Measurements from ENCODE around the gene TSR3. TPM values are rescaled to one million over a fixed set of nuclear protein-coding genes. Genes with fewer than 3 reads are reported as not detected.

Gene TSR3
- total RNA-seq (100 to 1,000 TPM in 1 of 2 experiments, 10 to 100 TPM in 1; 91.8 to 102 TPM), polyA plus RNA-seq (109 TPM)

DNA sequence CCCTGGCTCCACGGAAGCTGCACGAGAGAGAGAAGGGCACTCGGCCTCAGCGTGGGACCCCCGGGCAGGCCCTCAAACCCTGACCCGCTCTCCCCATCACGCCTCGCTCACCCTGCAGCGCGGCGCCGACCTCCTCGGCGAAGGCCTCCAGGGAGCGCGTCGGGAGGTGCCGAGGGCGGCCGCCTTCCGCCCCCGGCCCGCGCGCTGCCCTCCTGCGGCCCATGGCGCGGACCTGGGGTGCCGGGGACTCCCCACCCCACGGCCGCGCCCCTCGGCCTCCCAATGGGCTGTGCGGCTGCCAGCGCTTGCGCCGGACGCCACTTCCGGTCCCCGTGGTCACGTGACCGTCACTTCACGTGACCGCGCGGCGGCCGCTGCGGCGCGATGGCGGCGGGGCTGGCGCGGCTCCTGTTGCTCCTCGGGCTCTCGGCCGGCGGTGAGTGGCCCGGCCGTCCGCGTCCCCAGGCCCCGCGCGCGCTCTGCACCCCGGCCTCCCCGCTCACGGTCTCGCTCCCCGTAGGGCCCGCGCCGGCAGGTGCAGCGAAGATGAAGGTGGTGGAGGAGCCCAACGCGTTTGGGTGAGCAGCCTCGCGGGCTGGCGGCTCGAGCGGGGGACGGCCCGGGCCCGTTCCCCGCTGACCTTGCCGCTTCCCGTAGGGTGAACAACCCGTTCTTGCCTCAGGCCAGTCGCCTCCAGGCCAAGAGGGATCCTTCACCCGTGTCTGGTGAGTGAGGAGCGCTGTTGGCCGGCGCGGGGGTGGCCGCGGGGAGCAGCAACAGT lies at the start of gene TSR3, which contains the start of gene GNPTG:
TSR3 (minus strand) TSS at position 297 of the 781 bp plus-strand sequence; CDS start at position 223, 74 bp downstream.
GNPTG (plus strand) TSS at position 350 of the 781 bp plus-strand sequence; CDS start at position 385, 35 bp downstream.
- Mint-ChIP-seq H3K36me3 (peaks cover 0 to 36% (median 0%) of the 10 kb centered on the region in 3 donors), H3K27me3 (peaks cover 0 to 6% of the 10 kb centered on the region in 2 donors), H3K9me3 (no peaks in the 10 kb centered on the region), H3K4me1 (peaks cover 28 to 56% (median 31%) of the 10 kb centered on the region in 3 donors), H3K4me3 (peak within 1 kb of the TSS; percentile 83 to 96 (median 86)), H3K27ac (peak within 1 kb of the TSS; percentile 40 to 97 (median 80))
- Histone ChIP-seq H3K27me3 (ENCODE audit: insufficient read depth, low read length, poor library complexity, severe bottlenecking) (no peaks in the 10 kb centered on the region), H3K4me3 (ENCODE audit: low read length) (peak within 1 kb of the TSS; percentile 78), H3K27ac (ENCODE audit: low read depth, low read length) (peak within 1 kb of the TSS; percentile 75), H3K9me3 (ENCODE audit: low read length) (no peaks in the 10 kb centered on the region), H3K36me3 (ENCODE audit: insufficient read depth, low read length) (no peaks in the 10 kb centered on the region), H3K4me1 (ENCODE audit: insufficient read depth, low read length) (peaks cover 26% of the 10 kb centered on the region)
- peak; percentile 77 to 91 (median 86) for DNase-seq
- ChIA-PET POLR2A (interaction anchor here (1.1 kb wide), 1 partner anchor 19 kb away, joined by 3 read pairs; the partner anchor contains the start of gene BAIAP3), CTCF (no interaction called here)

- Histone ChIP-seq H3K9me3 (ENCODE audit: low read length) (no peaks in the 10 kb centered on the region), H3K4me3 (ENCODE audit: low read length) (no peak overlapping the region), H3K36me3 (ENCODE audit: insufficient read depth, low read length) (peaks cover 15% of the 10 kb centered on the region), H3K4me1 (ENCODE audit: insufficient read depth, low read length) (no peaks in the 10 kb centered on the region), H3K27me3 (ENCODE audit: insufficient read depth, low read length, poor library complexity, severe bottlenecking) (no peaks in the 10 kb centered on the region), H3K27ac (ENCODE audit: low read depth, low read length) (no peak overlapping the region)
- H3K4me3 Mint-ChIP-seq = no peak overlapping the region
- H3K27me3 Mint-ChIP-seq = peaks cover 0 to 3% of the 10 kb centered on the region in 2 donors
- CTCF ChIA-PET = no interaction called here
- H3K27ac Mint-ChIP-seq = no peak overlapping the region
- H3K9me3 Mint-ChIP-seq = no peaks in the 10 kb centered on the region
- peaks cover 0 to 72% (median 4%) of the 10 kb centered on the region in 3 donors for H3K36me3 Mint-ChIP-seq
- POLR2A ChIA-PET = no interaction called here
- no peak for DNase-seq
- peaks cover 3 to 14% (median 10%) of the 10 kb centered on the region in 3 donors for H3K4me1 Mint-ChIP-seq
These were observed 49.5 kb upstream of the TSR3 start for GRCh38 chr16:1401061-1401757.

GRCh38 chr16:1398826-1399581 lies 47.3 kb upstream of the TSR3 start:
- Histone ChIP-seq H3K27ac (ENCODE audit: low read depth, low read length) (no peak overlapping the region), H3K36me3 (ENCODE audit: insufficient read depth, low read length) (peaks cover 15% of the 10 kb centered on the region), H3K4me3 (ENCODE audit: low read length) (no peak overlapping the region), H3K27me3 (ENCODE audit: insufficient read depth, low read length, poor library complexity, severe bottlenecking) (no peaks in the 10 kb centered on the region), H3K4me1 (ENCODE audit: insufficient read depth, low read length) (no peaks in the 10 kb centered on the region), H3K9me3 (ENCODE audit: low read length) (no peaks in the 10 kb centered on the region)
- DNase-seq = no peak
- no peak overlapping the region for H3K27ac Mint-ChIP-seq
- peaks cover 0 to 70% (median 4%) of the 10 kb centered on the region in 3 donors for H3K36me3 Mint-ChIP-seq
- H3K4me1 Mint-ChIP-seq = peaks cover 3 to 10% (median 4%) of the 10 kb centered on the region in 3 donors
- POLR2A ChIA-PET = no interaction called here
- no peaks in the 10 kb centered on the region for H3K9me3 Mint-ChIP-seq
- H3K4me3 Mint-ChIP-seq = no peak overlapping the region
- H3K27me3 Mint-ChIP-seq = peaks cover 0 to 4% of the 10 kb centered on the region in 2 donors
- CTCF ChIA-PET = no interaction called here

DNA sequence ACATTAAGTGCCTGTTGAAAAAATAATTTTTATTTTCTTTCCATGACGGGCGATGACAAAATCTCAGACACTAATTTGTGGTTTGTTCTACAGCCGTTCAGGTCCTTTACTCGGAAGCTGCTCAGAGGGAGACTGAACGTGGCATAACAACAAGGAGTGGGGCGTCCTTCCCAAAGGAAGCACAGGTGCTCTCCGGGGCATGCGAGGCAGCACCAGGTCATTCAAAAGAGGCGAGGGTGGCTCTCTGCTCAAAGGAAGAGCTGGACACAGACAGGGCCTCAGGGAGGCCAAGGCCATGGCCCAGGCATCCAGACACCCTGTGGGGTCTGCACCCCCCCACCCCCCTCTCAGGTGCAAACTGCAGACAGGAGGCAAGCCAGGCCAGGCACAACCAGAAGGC lies 46.7 kb upstream of the TSR3 start:
- ChIA-PET POLR2A (no interaction called here), CTCF (no interaction called here)
- Histone ChIP-seq H3K4me3 (ENCODE audit: low read length) (no peak overlapping the region), H3K27me3 (ENCODE audit: insufficient read depth, low read length, poor library complexity, severe bottlenecking) (no peaks in the 10 kb centered on the region), H3K27ac (ENCODE audit: low read depth, low read length) (no peak overlapping the region), H3K36me3 (ENCODE audit: insufficient read depth, low read length) (peaks cover 18% of the 10 kb centered on the region), H3K4me1 (ENCODE audit: insufficient read depth, low read length) (no peaks in the 10 kb centered on the region), H3K9me3 (ENCODE audit: low read length) (no peaks in the 10 kb centered on the region)
- H3K27ac Mint-ChIP-seq = no peak overlapping the region
- H3K4me1 Mint-ChIP-seq = peaks cover 2 to 7% (median 3%) of the 10 kb centered on the region in 3 donors
- no peak overlapping the region for H3K4me3 Mint-ChIP-seq
- H3K36me3 Mint-ChIP-seq = peaks cover 0 to 68% (median 4%) of the 10 kb centered on the region in 3 donors
- H3K27me3 Mint-ChIP-seq = peaks cover 0 to 4% of the 10 kb centered on the region in 2 donors
- DNase-seq = no peak
- H3K9me3 Mint-ChIP-seq = no peaks in the 10 kb centered on the region

DNA sequence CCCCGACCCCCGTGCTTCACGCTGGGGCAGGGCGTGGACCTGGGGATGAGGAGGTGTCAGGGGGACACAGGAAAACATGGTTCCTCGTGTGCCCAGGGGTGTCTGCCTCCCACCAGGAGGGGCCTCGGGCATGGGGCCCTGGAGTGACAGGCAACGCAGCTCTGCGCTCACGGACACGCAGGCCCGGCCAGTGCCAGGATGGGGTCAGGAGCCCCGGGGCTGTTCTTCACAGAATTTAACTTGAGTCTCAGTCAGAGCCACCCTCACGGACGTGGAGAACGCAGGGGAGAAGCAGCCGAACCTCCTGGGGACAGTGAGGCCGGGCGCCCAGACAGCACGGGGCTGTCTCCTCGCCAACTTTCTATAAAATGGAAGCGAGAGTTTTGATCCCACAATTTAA lies 46.1 kb upstream of the TSR3 start:
- Mint-ChIP-seq H3K4me3 (no peak overlapping the region), H3K27me3 (peaks cover 0 to 4% of the 10 kb centered on the region in 2 donors), H3K27ac (no peak overlapping the region), H3K36me3 (peaks cover 0 to 66% (median 3%) of the 10 kb centered on the region in 3 donors), H3K4me1 (peaks cover 0 to 5% (median 3%) of the 10 kb centered on the region in 3 donors), H3K9me3 (no peaks in the 10 kb centered on the region)
- Histone ChIP-seq H3K27ac (ENCODE audit: low read depth, low read length) (no peak overlapping the region), H3K36me3 (ENCODE audit: insufficient read depth, low read length) (peaks cover 24% of the 10 kb centered on the region), H3K4me3 (ENCODE audit: low read length) (no peak overlapping the region), H3K27me3 (ENCODE audit: insufficient read depth, low read length, poor library complexity, severe bottlenecking) (no peaks in the 10 kb centered on the region), H3K4me1 (ENCODE audit: insufficient read depth, low read length) (no peaks in the 10 kb centered on the region), H3K9me3 (ENCODE audit: low read length) (no peaks in the 10 kb centered on the region)
- ChIA-PET CTCF (no interaction called here), POLR2A (no interaction called here)
- DNase-seq = no peak

GRCh38 chr16:1395444-1396031 lies 43.9 kb upstream of the TSR3 start:
- Mint-ChIP-seq H3K36me3 (peaks cover 0 to 64% (median 2%) of the 10 kb centered on the region in 3 donors), H3K4me3 (no peak overlapping the region), H3K27ac (no peak overlapping the region), H3K4me1 (no peaks in the 10 kb centered on the region), H3K9me3 (no peaks in the 10 kb centered on the region), H3K27me3 (peaks cover 0 to 4% of the 10 kb centered on the region in 2 donors)
- Histone ChIP-seq H3K27me3 (ENCODE audit: insufficient read depth, low read length, poor library complexity, severe bottlenecking) (no peaks in the 10 kb centered on the region), H3K4me3 (ENCODE audit: low read length) (no peak overlapping the region), H3K9me3 (ENCODE audit: low read length) (no peaks in the 10 kb centered on the region), H3K27ac (ENCODE audit: low read depth, low read length) (no peak overlapping the region), H3K36me3 (ENCODE audit: insufficient read depth, low read length) (peaks cover 26% of the 10 kb centered on the region), H3K4me1 (ENCODE audit: insufficient read depth, low read length) (no peaks in the 10 kb centered on the region)
- DNase-seq = no peak
- POLR2A ChIA-PET = no interaction called here
- CTCF ChIA-PET = interaction anchor here (0.6 kb wide), 1 partner anchor 26 kb away, joined by 3 read pairs; no protein-coding TSS in a partner anchor

DNA sequence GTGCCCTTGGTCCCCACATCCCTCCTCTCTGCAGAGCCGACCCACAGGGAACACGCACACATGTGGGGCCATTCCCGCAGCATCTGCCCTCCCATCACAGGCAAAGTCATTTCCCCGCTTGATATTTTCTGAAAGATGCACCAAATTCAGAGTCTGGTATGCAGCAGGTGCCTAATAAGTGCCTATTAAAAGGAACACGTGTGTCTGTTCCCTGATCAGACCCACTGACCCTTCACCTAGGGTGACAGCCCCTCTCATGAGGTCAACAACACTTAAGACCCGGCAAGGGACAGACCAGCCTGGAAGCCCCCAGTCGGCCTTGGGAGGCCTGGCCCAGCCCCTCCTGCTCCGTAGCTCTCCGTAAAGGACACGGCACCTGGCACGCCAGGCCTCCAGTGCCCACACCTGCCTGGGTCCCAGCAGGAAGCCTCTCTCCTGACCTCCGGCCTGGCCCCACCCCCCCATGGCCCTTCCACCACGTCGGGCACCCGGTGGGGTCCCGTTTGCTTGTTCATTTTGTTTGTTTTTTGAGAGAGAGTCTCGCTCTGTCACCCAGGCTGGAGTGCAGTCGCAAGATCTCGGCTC lies 42.8 kb upstream of the TSR3 start:
- no peaks in the 10 kb centered on the region for H3K4me1 ChIP-seq (ENCODE audit: insufficient read depth, low read length)
- peaks cover 26% of the 10 kb centered on the region for H3K36me3 ChIP-seq (ENCODE audit: insufficient read depth, low read length)
- DNase-seq = no peak
- H3K36me3 Mint-ChIP-seq = peaks cover 0 to 66% (median 2%) of the 10 kb centered on the region in 3 donors
- ChIA-PET POLR2A (no interaction called here), CTCF (no interaction called here)
- no peak overlapping the region for H3K4me3 Mint-ChIP-seq
- H3K9me3 Mint-ChIP-seq = no peaks in the 10 kb centered on the region
- peaks cover 0 to 4% of the 10 kb centered on the region in 2 donors for H3K27me3 Mint-ChIP-seq
- H3K27me3 ChIP-seq (ENCODE audit: insufficient read depth, low read length, poor library complexity, severe bottlenecking) = no peaks in the 10 kb centered on the region
- H3K27ac ChIP-seq (ENCODE audit: low read depth, low read length) = no peak overlapping the region
- no peak overlapping the region for H3K27ac Mint-ChIP-seq
- no peak overlapping the region for H3K4me3 ChIP-seq (ENCODE audit: low read length)
- H3K4me1 Mint-ChIP-seq = no peaks in the 10 kb centered on the region
- H3K9me3 ChIP-seq (ENCODE audit: low read length) = no peaks in the 10 kb centered on the region

Data from CD8-positive, alpha-beta memory T cell (primary cell).